ENCODE measurements around the gene BPNT1. TPM values are rescaled to one million over a fixed set of nuclear protein-coding genes. Genes with fewer than 3 reads are reported as not detected.

The BPNT1 gene
- total and polyA plus RNA-seq, 2 donors (not counting 1 experiment from before 2014, with no cell fraction given), result 18.3 to 24.4 TPM

DNA sequence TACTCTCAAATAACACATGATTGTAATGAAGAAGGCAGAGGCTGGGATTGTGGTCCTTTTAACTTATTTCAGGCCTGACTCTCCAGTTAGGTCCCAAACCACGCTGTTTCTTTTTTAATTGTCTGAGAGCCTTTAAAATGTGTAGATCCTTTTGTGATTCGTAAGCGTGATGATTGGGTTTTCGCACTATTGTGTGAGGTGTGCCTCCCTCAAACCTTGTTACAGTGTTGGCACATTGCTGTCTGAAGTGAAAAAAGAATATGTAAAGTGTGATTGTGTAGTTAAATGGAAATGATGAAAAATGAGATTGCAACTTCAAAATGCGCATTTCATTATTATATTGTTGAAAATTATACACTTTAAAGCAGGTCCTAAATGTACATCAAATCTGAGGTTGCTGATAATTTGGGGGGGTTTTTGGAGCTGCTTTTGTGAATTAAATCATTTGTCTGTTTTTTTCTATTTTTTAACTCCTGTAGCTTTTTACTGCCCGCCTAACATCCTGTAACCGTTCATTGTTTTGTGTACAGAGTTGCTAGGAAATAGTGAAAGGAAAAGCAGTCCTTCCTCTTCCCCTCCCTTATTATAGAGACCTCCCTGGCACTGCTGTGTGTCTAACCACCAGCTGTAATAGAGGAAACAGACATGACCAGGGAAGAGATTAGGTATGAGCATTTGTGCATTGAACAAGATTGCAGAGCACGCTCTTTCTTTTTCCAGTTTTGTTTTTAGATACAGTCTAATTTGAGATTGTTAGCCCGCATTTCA is 47.6 kb upstream of the BPNT1 start:
- no peak overlapping the region for H3K27ac ChIP-seq (ENCODE audit: low read length in 2 of 2)
- H3K4me3 ChIP-seq (ENCODE audit: control extremely low read depth in 1 of 5, extremely low read depth in 1 of 5, insufficient read depth in 1 of 5, low read depth in 2 of 5, low read length in 4 of 5), result no peak overlapping the region
- H3K27me3 Mint-ChIP-seq, result no peaks in the 10 kb centered on the region
- intact Hi-C loops (cut with micrococcal nuclease), result no loop called here
- peaks cover 4% of the 10 kb centered on the region for H3K4me1 Mint-ChIP-seq
- no peak for DNase-seq
- no CpG with 5 or more reads among the region's 9 CpGs for WGBS (ENCODE audit: insufficient coverage)
- ChIA-PET CTCF (interaction anchor here (1.0 kb wide), 1 partner anchor 13 kb away, joined by 3 read pairs; no protein-coding TSS in a partner anchor), POLR2A (no interaction called here)
- ATAC-seq (ENCODE audit: low read depth), result no peak
- H3K79me2 ChIP-seq (ENCODE audit: control insufficient read depth, insufficient read depth, low read length), result no peaks in the 10 kb centered on the region
- TF ChIP-seq, protein P1, sequence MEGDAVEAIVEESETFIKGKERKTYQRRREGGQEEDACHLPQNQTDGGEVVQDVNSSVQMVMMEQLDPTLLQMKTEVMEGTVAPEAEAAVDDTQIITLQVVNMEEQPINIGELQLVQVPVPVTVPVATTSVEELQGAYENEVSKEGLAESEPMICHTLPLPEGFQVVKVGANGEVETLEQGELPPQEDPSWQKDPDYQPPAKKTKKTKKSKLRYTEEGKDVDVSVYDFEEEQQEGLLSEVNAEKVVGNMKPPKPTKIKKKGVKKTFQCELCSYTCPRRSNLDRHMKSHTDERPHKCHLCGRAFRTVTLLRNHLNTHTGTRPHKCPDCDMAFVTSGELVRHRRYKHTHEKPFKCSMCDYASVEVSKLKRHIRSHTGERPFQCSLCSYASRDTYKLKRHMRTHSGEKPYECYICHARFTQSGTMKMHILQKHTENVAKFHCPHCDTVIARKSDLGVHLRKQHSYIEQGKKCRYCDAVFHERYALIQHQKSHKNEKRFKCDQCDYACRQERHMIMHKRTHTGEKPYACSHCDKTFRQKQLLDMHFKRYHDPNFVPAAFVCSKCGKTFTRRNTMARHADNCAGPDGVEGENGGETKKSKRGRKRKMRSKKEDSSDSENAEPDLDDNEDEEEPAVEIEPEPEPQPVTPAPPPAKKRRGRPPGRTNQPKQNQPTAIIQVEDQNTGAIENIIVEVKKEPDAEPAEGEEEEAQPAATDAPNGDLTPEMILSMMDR (IDR thresholded peaks at IDR 0.05), result no peak
- no peak for TF ChIP-seq EZH2 (IDR thresholded peaks at IDR 0.05; ENCODE audit: borderline replicate concordance, insufficient read depth, low read depth, low read length, poor library complexity, severe bottlenecking)
- no peak overlapping the region for H3K4me2 ChIP-seq (replicated peaks; ENCODE audit: low read depth, low read length, poor library complexity, severe bottlenecking)
- no peaks in the 10 kb centered on the region for H3K4me1 ChIP-seq (ENCODE audit: control insufficient read depth in 2 of 2, insufficient read depth in 2 of 2, low read length in 2 of 2)
- no peak overlapping the region for H3K9ac ChIP-seq (ENCODE audit: low read length)
- no peaks in the 10 kb centered on the region for H4K20me1 ChIP-seq (ENCODE audit: control insufficient read depth, insufficient read depth, low read length, poor library complexity, severe bottlenecking)
- H3K27ac Mint-ChIP-seq, result no peak overlapping the region
- no peaks in the 10 kb centered on the region for H3K27me3 ChIP-seq (replicated peaks in 1 of 4; ENCODE audit: control extremely low read depth in 1 of 4, control insufficient read depth in 3 of 4, insufficient read depth in 4 of 4, low read length in 3 of 4)
- H3K9me3 Mint-ChIP-seq (ENCODE audit: insufficient read depth), result no peaks in the 10 kb centered on the region
- H3K4me3 Mint-ChIP-seq, result no peak overlapping the region
- peaks cover 4 to 77% of the 10 kb centered on the region in 2 experiments for H3K36me3 ChIP-seq (replicated peaks in 1 of 2; ENCODE audit: control extremely low read depth in 1 of 2, control insufficient read depth in 1 of 2, extremely low read depth in 1 of 2, insufficient read depth in 2 of 2, low read length in 1 of 2)
- H3K9me3 ChIP-seq (ENCODE audit: control extremely low read depth in 1 of 3, control insufficient read depth in 2 of 3, insufficient read depth in 1 of 3, low read length in 2 of 3), result no peaks in the 10 kb centered on the region
- no peak overlapping the region for H2AFZ ChIP-seq (ENCODE audit: insufficient read depth, low read depth, low read length, poor library complexity, severe bottlenecking)

DNA sequence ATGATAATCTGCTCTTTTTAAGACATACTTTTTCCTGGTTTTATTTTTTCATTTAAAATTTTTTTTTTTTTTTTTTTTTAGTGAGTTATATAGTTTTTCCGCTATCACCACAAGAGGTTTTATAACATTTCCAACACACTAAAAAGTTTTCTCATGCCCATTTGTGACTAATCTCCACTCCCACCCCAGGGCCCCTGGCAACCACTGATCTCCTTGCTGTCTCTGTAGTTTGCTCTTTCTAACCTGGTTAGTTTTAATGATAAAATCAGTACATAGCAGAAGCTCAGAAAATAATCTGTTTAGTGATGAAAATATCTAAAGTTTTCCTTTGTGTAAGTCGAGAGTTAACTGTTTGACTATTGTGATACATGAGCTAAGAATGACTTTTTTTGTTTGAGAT is 46.2 kb upstream of the BPNT1 start:
- Mint-ChIP-seq H3K4me1 (peaks cover 4% of the 10 kb centered on the region), H3K4me3 (no peak overlapping the region), H3K9me3 (ENCODE audit: insufficient read depth) (no peaks in the 10 kb centered on the region), H3K27me3 (no peaks in the 10 kb centered on the region), H3K27ac (no peak overlapping the region)
- Histone ChIP-seq H3K9me3 (ENCODE audit: control extremely low read depth in 1 of 3, control insufficient read depth in 2 of 3, insufficient read depth in 1 of 3, low read length in 2 of 3) (no peaks in the 10 kb centered on the region), H3K4me2 (replicated peaks; ENCODE audit: low read depth, low read length, poor library complexity, severe bottlenecking) (no peak overlapping the region), H3K27ac (ENCODE audit: low read length in 2 of 2) (no peak overlapping the region), H2AFZ (ENCODE audit: insufficient read depth, low read depth, low read length, poor library complexity, severe bottlenecking) (no peak overlapping the region), H3K4me3 (ENCODE audit: control extremely low read depth in 1 of 5, extremely low read depth in 1 of 5, insufficient read depth in 1 of 5, low read depth in 2 of 5, low read length in 4 of 5) (no peak overlapping the region), H3K9ac (ENCODE audit: low read length) (no peak overlapping the region), H3K79me2 (ENCODE audit: control insufficient read depth, insufficient read depth, low read length) (no peaks in the 10 kb centered on the region), H3K36me3 (replicated peaks in 1 of 2; ENCODE audit: control extremely low read depth in 1 of 2, control insufficient read depth in 1 of 2, extremely low read depth in 1 of 2, insufficient read depth in 2 of 2, low read length in 1 of 2) (peaks cover 4 to 67% of the 10 kb centered on the region in 2 experiments), H4K20me1 (ENCODE audit: control insufficient read depth, insufficient read depth, low read length, poor library complexity, severe bottlenecking) (no peaks in the 10 kb centered on the region), H3K4me1 (ENCODE audit: control insufficient read depth in 2 of 2, insufficient read depth in 2 of 2, low read length in 2 of 2) (no peaks in the 10 kb centered on the region), H3K27me3 (replicated peaks in 1 of 4; ENCODE audit: control extremely low read depth in 1 of 4, control insufficient read depth in 3 of 4, insufficient read depth in 4 of 4, low read length in 3 of 4) (no peaks in the 10 kb centered on the region)
- ChIA-PET POLR2A (no interaction called here), CTCF (no interaction called here)
- TF ChIP-seq, protein P1 (IDR thresholded peaks at IDR 0.05), result no peak
- no peak for TF ChIP-seq EZH2 (IDR thresholded peaks at IDR 0.05; ENCODE audit: borderline replicate concordance, insufficient read depth, low read depth, low read length, poor library complexity, severe bottlenecking)
- 100% methylated on average over 1 of the region's 2 CpGs for WGBS (ENCODE audit: insufficient coverage)
- ATAC-seq (ENCODE audit: low read depth), result no peak
- intact Hi-C loops (cut with micrococcal nuclease), result no loop called here
- DNase-seq, result no peak
